Central memory CD8-positive, alpha-beta T cell (primary cell): ENCODE measurements around the gene SLC17A3.

Experiments
- ATAC-seq: fragments of 150-1000 bp; cut with Tn5 transposase; replicated peaks from 2 replicates; pipeline ENCODE4 v1.10.0; 2022; ENCODE audit warnings: mild to moderate bottlenecking, moderate FRiP score, moderate number of reproducible peaks; ENCODE audit not compliant: poor library complexity, severe bottlenecking; ENCODE audit errors: extremely low read depth
- DNase-seq, 2 donors: peaks; one replicate each; pipeline ENCODE4 v3.0.0; 2021; ENCODE audit warnings: low spot score in 2 of 2
- H3K27ac Mint-ChIP-seq: one replicate; pipeline ENCODE4 v1.8.0; 2022; ENCODE audit warnings: low read depth, mild to moderate bottlenecking, moderate library complexity, mixed read lengths
- H3K27me3 Mint-ChIP-seq: one replicate; pipeline ENCODE4 v1.8.0; 2022; ENCODE audit warnings: mixed read lengths
- H3K36me3 Mint-ChIP-seq: one replicate; pipeline ENCODE4 v1.8.0; 2022; ENCODE audit warnings: mild to moderate bottlenecking, moderate library complexity, mixed read lengths; ENCODE audit not compliant: insufficient read depth
- H3K4me1 Mint-ChIP-seq: one replicate; pipeline ENCODE4 v1.8.0; 2022; ENCODE audit warnings: mixed read lengths
- H3K4me3 Mint-ChIP-seq: one replicate; pipeline ENCODE4 v1.8.0; 2022; ENCODE audit warnings: mild to moderate bottlenecking, moderate library complexity, mixed read lengths
- H3K9me3 Mint-ChIP-seq: one replicate; pipeline ENCODE4 v1.8.0; 2022; ENCODE audit warnings: mixed read lengths

SLC17A3 gene

GRCh38 chr6:25883536-25883935 is 9.5 kb upstream of the SLC17A3 start:
- Mint-ChIP-seq H3K9me3 (no peaks in the 10 kb centered on the region), H3K4me1 (no peaks in the 10 kb centered on the region), H3K27ac (no peak overlapping the region), H3K36me3 (no peaks in the 10 kb centered on the region), H3K4me3 (no peak overlapping the region), H3K27me3 (peaks cover 6% of the 10 kb centered on the region)
- no peak for ATAC-seq
- DNase-seq = no peak

- Mint-ChIP-seq H3K9me3 (no peaks in the 10 kb centered on the region), H3K4me1 (no peaks in the 10 kb centered on the region), H3K27ac (no peak overlapping the region), H3K36me3 (no peaks in the 10 kb centered on the region), H3K4me3 (peak overlapping the region; percentile 70), H3K27me3 (peaks cover 6% of the 10 kb centered on the region)
- ATAC-seq (peak; percentile 68), DNase-seq (peak; percentile 12 to 22)
Observed at GRCh38 chr6:25882051-25882496, 8.0 kb upstream of the SLC17A3 start.

GRCh38 chr6:25880601-25881000 is 6.6 kb upstream of the SLC17A3 start:
- ATAC-seq (no peak), DNase-seq (no peak)
- no peak overlapping the region for H3K27ac Mint-ChIP-seq
- no peaks in the 10 kb centered on the region for H3K4me1 Mint-ChIP-seq
- no peak overlapping the region for H3K4me3 Mint-ChIP-seq
- no peaks in the 10 kb centered on the region for H3K9me3 Mint-ChIP-seq
- H3K27me3 Mint-ChIP-seq = no peaks in the 10 kb centered on the region
- no peaks in the 10 kb centered on the region for H3K36me3 Mint-ChIP-seq

- H3K36me3 Mint-ChIP-seq = no peaks in the 10 kb centered on the region
- ATAC-seq = no peak
- no peak overlapping the region for H3K4me3 Mint-ChIP-seq
Observed at GRCh38 chr6:25878721-25879322, 4.8 kb upstream of the SLC17A3 start.

GRCh38 chr6:25875926-25876602 is 2.0 kb upstream of the SLC17A3 start:
- no peaks in the 10 kb centered on the region for H3K9me3 Mint-ChIP-seq
- DNase-seq (no peak), ATAC-seq (no peak)
- no peaks in the 10 kb centered on the region for H3K27me3 Mint-ChIP-seq
- no peak overlapping the region for H3K4me3 Mint-ChIP-seq
- H3K36me3 Mint-ChIP-seq = peaks cover 2% of the 10 kb centered on the region
- peaks cover 26% of the 10 kb centered on the region for H3K4me1 Mint-ChIP-seq
- no peak overlapping the region for H3K27ac Mint-ChIP-seq

More at GRCh38 chr6:25878721-25879322, 4.8 kb upstream of the SLC17A3 start:
- DNase-seq = no peak
- peaks cover 12% of the 10 kb centered on the region for H3K4me1 Mint-ChIP-seq
- H3K9me3 Mint-ChIP-seq = no peaks in the 10 kb centered on the region
- H3K27me3 Mint-ChIP-seq = no peaks in the 10 kb centered on the region
- H3K27ac Mint-ChIP-seq = no peak overlapping the region

GRCh38 chr6:25875563-25875905 is 1.5 kb upstream of the SLC17A3 start:
- Mint-ChIP-seq H3K36me3 (peaks cover 2% of the 10 kb centered on the region), H3K27me3 (no peaks in the 10 kb centered on the region), H3K9me3 (no peaks in the 10 kb centered on the region), H3K27ac (no peak overlapping the region), H3K4me3 (no peak overlapping the region), H3K4me1 (peaks cover 26% of the 10 kb centered on the region)
- ATAC-seq (no peak), DNase-seq (no peak)

GRCh38 chr6:25874822-25875562 is 949 bp upstream of the SLC17A3 start:
- Mint-ChIP-seq H3K9me3 (no peaks in the 10 kb centered on the region), H3K27ac (no peak overlapping the region), H3K4me1 (peaks cover 26% of the 10 kb centered on the region), H3K36me3 (peaks cover 2% of the 10 kb centered on the region), H3K4me3 (no peak overlapping the region), H3K27me3 (no peaks in the 10 kb centered on the region)
- DNase-seq (no peak), ATAC-seq (no peak)

- peak overlapping the region; percentile 74 for H3K27ac Mint-ChIP-seq
- H3K9me3 Mint-ChIP-seq = no peaks in the 10 kb centered on the region
- H3K27me3 Mint-ChIP-seq = no peaks in the 10 kb centered on the region
- peaks cover 2% of the 10 kb centered on the region for H3K36me3 Mint-ChIP-seq
- ATAC-seq (peak; percentile 98), DNase-seq (peak in 1 of 2 donors; percentile 41)
- no peak overlapping the region for H3K4me3 Mint-ChIP-seq
- H3K4me1 Mint-ChIP-seq = peaks cover 26% of the 10 kb centered on the region
Observed at GRCh38 chr6:25872814-25873213, 1.2 kb downstream of the SLC17A3 start.

- no peak overlapping the region for H3K4me3 Mint-ChIP-seq
- peaks cover 8% of the 10 kb centered on the region for H3K36me3 Mint-ChIP-seq
- peaks cover 45% of the 10 kb centered on the region for H3K4me1 Mint-ChIP-seq
- H3K27ac Mint-ChIP-seq = no peak overlapping the region
- DNase-seq (no peak), ATAC-seq (no peak)
- no peaks in the 10 kb centered on the region for H3K27me3 Mint-ChIP-seq
- peaks cover 1% of the 10 kb centered on the region for H3K9me3 Mint-ChIP-seq
Observed at GRCh38 chr6:25869840-25870239, 4.2 kb downstream of the SLC17A3 start.

GRCh38 chr6:25868436-25869183 is 5.4 kb downstream of the SLC17A3 start:
- no peak for ATAC-seq
- no peak for DNase-seq
- H3K27me3 Mint-ChIP-seq = peaks cover 12% of the 10 kb centered on the region
- no peak overlapping the region for H3K27ac Mint-ChIP-seq
- H3K4me3 Mint-ChIP-seq = no peak overlapping the region
- peaks cover 50% of the 10 kb centered on the region for H3K4me1 Mint-ChIP-seq
- peaks cover 13% of the 10 kb centered on the region for H3K9me3 Mint-ChIP-seq
- peaks cover 11% of the 10 kb centered on the region for H3K36me3 Mint-ChIP-seq

GRCh38 chr6:25866011-25866410 is 8.0 kb downstream of the SLC17A3 start:
- Mint-ChIP-seq H3K4me3 (peak overlapping the region; percentile 43), H3K27ac (peak overlapping the region; percentile 84), H3K9me3 (peaks cover 13% of the 10 kb centered on the region), H3K27me3 (peaks cover 15% of the 10 kb centered on the region), H3K4me1 (peaks cover 38% of the 10 kb centered on the region), H3K36me3 (peaks cover 8% of the 10 kb centered on the region)
- ATAC-seq (peak; percentile 97), DNase-seq (peak in 1 of 2 donors; percentile 34)

GRCh38 chr6:25863360-25863759 is 10.7 kb downstream of the SLC17A3 start:
- peaks cover 21% of the 10 kb centered on the region for H3K27me3 Mint-ChIP-seq
- H3K4me1 Mint-ChIP-seq = peaks cover 40% of the 10 kb centered on the region
- no peak overlapping the region for H3K27ac Mint-ChIP-seq
- ATAC-seq (no peak), DNase-seq (no peak)
- H3K4me3 Mint-ChIP-seq = no peak overlapping the region
- H3K36me3 Mint-ChIP-seq = peaks cover 8% of the 10 kb centered on the region
- peaks cover 13% of the 10 kb centered on the region for H3K9me3 Mint-ChIP-seq
